Upper lobe of right lung (tissue), 1 donor: ENCODE measurements around the gene PPEF2. TPM values are rescaled to one million over a fixed set of nuclear protein-coding genes. Genes with fewer than 3 reads are reported as not detected.
"Not testable (repeated sequence)": the region's sequence is repeated elsewhere in the genome, so short reads cannot be mapped to it uniquely, and the experiment has no call there.

Source experiments
- ATAC-seq: fragments of 200-7000 bp; cut with Tn5 transposase; one replicate; pipeline ENCODE4 v1.9.1; 2020; ENCODE audit warnings: mild to moderate bottlenecking, moderate library complexity
- DNase-seq: peaks from one replicate; pipeline ENCODE4 v3.0.0-alpha.2; 2020
- H3K27ac ChIP-seq: fragments of 200-600 bp; one replicate; pipeline ENCODE4 v1.8.0; 2022
- H3K27me3 ChIP-seq: fragments of 200-600 bp; one replicate; pipeline ENCODE4 v1.8.0; 2022; ENCODE audit warnings: mild to moderate bottlenecking
- H3K36me3 ChIP-seq: fragments of 200-600 bp; one replicate; pipeline ENCODE4 v1.8.0; 2022
- H3K4me1 ChIP-seq: fragments of 200-600 bp; one replicate; pipeline ENCODE4 v1.8.0; 2022
- H3K4me3 ChIP-seq: fragments of 200-600 bp; one replicate; pipeline ENCODE4 v1.8.0; 2022; ENCODE audit warnings: mild to moderate bottlenecking
- H3K9me3 ChIP-seq: fragments of 200-600 bp; one replicate; pipeline ENCODE4 v1.8.0; 2022
- CTCF ChIP-seq: fragments of 200-600 bp; IDR thresholded peaks from one replicate; pipeline ENCODE4 v1.8.0; 2022; ENCODE audit warnings: antibody characterized with exemption
- intact Hi-C: fragments of 100-400 bp; cut with DNase I; formaldehyde crosslinking; loops from one replicate; pipeline ENCODE4 v1.11.0; 2022
- total RNA-seq: library from RNA; stranded (reverse); fragmentation: NEBNext Ultra II Directional; extraction: Animal tissue kit (Norgen Biotek cat#: 25700); gene quantifications from one replicate; pipeline ENCODE4 v1.2.1, GENCODE V29; 2021
- donor health status: DM: no; HTN: yes; CAD: no; lungs with severe emphysema.

PPEF2 gene
- total RNA-seq, 1 donor from 2014 or later = not detected

DNA sequence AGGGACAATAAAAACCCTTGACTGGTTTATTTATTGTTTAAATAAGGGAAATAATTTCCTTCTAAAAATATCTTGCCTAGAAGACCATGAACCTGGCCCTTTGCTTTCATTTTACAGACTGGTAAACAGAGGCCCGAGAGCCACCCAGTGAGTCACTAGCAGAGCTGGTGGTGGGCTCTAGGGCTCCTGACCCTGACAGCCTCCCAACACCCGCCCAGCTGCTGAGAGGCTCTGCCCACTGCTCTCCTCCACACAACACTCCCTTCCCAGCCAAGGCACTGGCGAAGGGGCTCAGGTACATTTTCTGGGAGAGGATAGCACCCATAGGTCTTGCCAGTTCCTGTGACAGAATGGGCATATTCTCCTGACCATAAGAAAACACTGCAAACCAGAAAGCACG lies 18.1 kb upstream of the PPEF2 start:
- H3K27me3 ChIP-seq = no peaks in the 10 kb centered on the region
- no peaks in the 10 kb centered on the region for H3K4me1 ChIP-seq
- H3K4me3 ChIP-seq = no peak overlapping the region
- DNase-seq (no peak), ATAC-seq (no peak)
- H3K36me3 ChIP-seq = peaks cover 17% of the 10 kb centered on the region
- intact Hi-C loops = no loop called here
- no peak overlapping the region for H3K27ac ChIP-seq
- TF ChIP-seq CTCF = no peak
- H3K9me3 ChIP-seq = no peaks in the 10 kb centered on the region

- ATAC-seq (no peak), DNase-seq (no peak)
- H3K27me3 ChIP-seq = no peaks in the 10 kb centered on the region
- H3K27ac ChIP-seq = no peak overlapping the region
- no peak for TF ChIP-seq CTCF
- intact Hi-C loops = no loop called here
- H3K4me3 ChIP-seq = no peak overlapping the region
- no peaks in the 10 kb centered on the region for H3K9me3 ChIP-seq
- no peaks in the 10 kb centered on the region for H3K4me1 ChIP-seq
- H3K36me3 ChIP-seq = peaks cover 17% of the 10 kb centered on the region
These were observed 17.7 kb upstream of the PPEF2 start for GRCh38 chr4:75919920-75920319.

GRCh38 chr4:75916091-75916661 lies 13.9 kb upstream of the PPEF2 start:
- intact Hi-C loops = no loop called here
- Histone ChIP-seq H3K36me3 (peaks cover 14% of the 10 kb centered on the region), H3K9me3 (no peaks in the 10 kb centered on the region), H3K27me3 (no peaks in the 10 kb centered on the region), H3K4me3 (no peak overlapping the region), H3K4me1 (no peaks in the 10 kb centered on the region), H3K27ac (no peak overlapping the region)
- DNase-seq (no peak), ATAC-seq (peak; percentile 84)
- peak; percentile 70 for TF ChIP-seq CTCF

GRCh38 chr4:75912968-75913367 lies 10.7 kb upstream of the PPEF2 start:
- Histone ChIP-seq H3K9me3 (no peaks in the 10 kb centered on the region), H3K27ac (no peak overlapping the region), H3K4me3 (no peak overlapping the region), H3K36me3 (no peaks in the 10 kb centered on the region), H3K27me3 (no peaks in the 10 kb centered on the region), H3K4me1 (no peaks in the 10 kb centered on the region)
- ATAC-seq (no peak), DNase-seq (no peak)
- intact Hi-C loops = no loop called here
- no peak for TF ChIP-seq CTCF

DNA sequence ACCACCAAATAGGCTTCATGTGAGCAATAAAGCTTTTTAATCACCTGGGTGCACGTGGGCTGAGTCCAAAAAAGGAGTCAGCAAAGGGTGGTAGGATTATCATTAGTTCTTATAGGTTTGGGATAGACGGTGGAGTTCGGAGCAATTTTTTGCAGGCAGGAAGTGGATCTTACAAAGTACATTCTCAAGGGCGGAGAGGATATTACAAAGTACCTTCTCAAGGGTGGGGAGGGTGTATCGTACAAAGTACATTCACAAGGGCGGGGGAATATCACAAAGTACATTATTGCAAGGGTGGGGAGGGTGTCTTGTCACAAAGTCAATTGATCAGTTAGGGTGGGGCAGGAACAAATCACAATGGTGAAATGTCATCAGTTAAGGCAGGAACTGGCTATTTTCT lies 8.6 kb upstream of the PPEF2 start:
- H3K4me3 ChIP-seq, intact Hi-C loops, H3K27me3 ChIP-seq, H3K9me3 ChIP-seq, DNase-seq, H3K27ac ChIP-seq, ATAC-seq, H3K4me1 ChIP-seq, H3K36me3 ChIP-seq: not testable (repeated sequence)

- ATAC-seq = no peak
- H3K36me3 ChIP-seq = no peaks in the 10 kb centered on the region
- DNase-seq = no peak
- H3K27me3 ChIP-seq = no peaks in the 10 kb centered on the region
- no peaks in the 10 kb centered on the region for H3K9me3 ChIP-seq
- intact Hi-C loops = no loop called here
- H3K4me1 ChIP-seq = no peaks in the 10 kb centered on the region
- H3K4me3 ChIP-seq = no peak overlapping the region
- H3K27ac ChIP-seq = no peak overlapping the region
- TF ChIP-seq CTCF = no peak
These were observed 7.2 kb upstream of the PPEF2 start for GRCh38 chr4:75909405-75909804.
